NCI-H1092 (cell line): ENCODE results near the gene CFAP90.

Source experiments
- DNase-seq: peaks from one replicate; lab custom pipeline; 2025; lab: John Stamatoyannopoulos, UW

CFAP90 gene

GRCh38 chr5:7867260-7867659 lies 16.3 kb upstream of the CFAP90 start:
- no peak for DNase-seq

DNA sequence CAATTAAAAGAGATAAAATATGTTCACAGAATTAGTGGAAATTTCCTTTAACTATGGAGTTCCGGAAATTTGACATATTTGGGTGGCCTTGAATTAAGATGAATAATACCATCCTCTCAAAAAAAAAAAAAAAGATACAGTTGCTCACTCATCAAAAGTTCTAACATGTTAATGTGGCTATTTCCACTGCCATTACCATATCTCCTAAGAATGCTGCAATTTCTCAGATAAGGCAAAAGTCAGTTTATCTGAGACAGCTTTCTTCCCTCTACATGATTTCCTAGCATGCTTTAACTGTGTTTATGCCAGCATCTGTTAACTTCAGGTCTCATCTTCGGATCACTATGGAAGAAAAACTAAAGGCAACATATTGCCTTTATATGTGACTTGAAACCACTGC lies 15.3 kb upstream of the CFAP90 start:
- no peak for DNase-seq

- DNase-seq: no peak
Measured at GRCh38 chr5:7857926-7858632, 7.1 kb upstream of the CFAP90 start.

DNA sequence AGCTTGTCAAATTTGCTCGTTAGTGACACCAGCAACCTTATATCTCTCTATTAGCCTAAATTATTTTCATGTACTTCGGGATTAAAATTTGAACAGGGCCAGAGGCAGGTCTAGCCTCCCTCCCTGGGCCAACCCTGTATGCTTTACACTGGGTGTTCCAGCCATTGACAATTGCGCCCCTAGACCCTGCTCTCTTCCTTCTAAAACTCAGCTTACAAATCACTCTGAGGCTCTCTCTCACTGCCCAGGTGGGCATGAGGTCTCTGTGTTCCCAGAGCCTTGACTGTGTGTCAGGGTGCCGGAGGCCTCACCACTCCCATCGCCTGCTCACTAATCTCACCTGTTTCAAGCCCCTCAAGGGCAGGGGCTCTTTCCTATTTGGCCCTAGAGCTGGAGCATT lies 6.4 kb upstream of the CFAP90 start:
- DNase-seq: no peak

DNA sequence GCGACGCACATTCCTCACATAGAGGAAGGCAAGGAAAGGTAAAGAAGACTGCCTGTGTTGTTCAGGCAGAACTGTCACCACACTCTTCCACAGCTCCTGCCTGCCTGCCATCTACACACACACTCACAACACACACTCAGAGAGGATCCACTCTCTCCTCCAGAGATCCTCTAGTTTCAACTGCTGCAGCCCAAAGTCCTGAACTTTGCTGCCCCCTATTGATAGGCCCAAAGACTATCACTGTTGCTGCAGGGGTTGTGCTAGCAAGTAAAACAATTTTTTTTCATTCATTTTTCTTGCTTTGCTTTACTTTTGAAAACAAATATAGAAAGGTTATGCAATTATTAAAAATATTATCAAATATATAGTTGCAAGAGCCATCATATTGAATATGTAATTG lies 5.9 kb upstream of the CFAP90 start:
- DNase-seq: no peak

DNA sequence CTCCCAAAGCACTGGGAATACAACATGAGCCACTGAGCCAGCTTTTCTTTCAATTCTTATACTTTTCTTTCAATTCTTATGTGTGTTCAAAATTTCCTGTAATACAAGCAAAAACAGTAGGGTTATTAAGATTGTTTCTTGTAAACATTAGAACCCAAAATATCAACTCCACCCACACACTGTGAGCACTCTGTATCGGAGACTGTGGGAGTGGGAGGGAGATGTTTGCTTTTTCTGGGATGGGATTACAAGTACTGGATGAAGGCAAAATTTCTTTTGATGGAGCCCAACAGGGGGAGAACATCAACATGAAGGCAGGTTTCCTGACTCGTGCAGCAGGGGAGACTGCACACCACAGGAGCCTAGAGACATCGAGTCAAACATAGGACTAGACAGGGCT lies 4.7 kb upstream of the CFAP90 start:
- DNase-seq: no peak

- DNase-seq: no peak
Measured at GRCh38 chr5:7852988-7853387, 2.1 kb upstream of the CFAP90 start.

DNA sequence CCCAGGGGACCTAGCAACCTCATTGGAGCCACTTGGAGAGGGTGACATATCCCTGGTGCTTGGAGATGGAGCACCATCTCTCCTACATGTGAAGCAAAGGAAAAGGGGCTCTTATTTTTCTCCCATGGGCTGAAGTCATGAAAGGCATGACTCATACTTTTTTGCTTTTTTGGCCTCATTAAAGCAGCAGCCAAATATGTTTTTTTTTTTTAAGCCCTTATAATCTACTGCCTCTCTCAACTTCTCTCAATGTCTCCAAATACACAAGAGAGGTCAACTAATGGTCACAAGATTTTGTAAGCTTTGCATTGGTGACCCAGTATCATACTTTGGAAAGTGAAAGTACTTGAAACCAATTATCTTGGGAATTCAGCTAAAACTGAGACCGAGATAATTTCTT lies 1.6 kb upstream of the CFAP90 start:
- DNase-seq: no peak

- DNase-seq: no peak
Measured at GRCh38 chr5:7851617-7852289, 820 bp upstream of the CFAP90 start.

GRCh38 chr5:7851240-7851592 lies 283 bp upstream of the CFAP90 start:
- DNase-seq: no peak

- DNase-seq: peak; percentile 36
Measured at GRCh38 chr5:7849681-7850394, 1.1 kb downstream of the CFAP90 start.

- no peak for DNase-seq
Measured at GRCh38 chr5:7848296-7848695, 2.6 kb downstream of the CFAP90 start.

GRCh38 chr5:7846327-7846726 lies 4.6 kb downstream of the CFAP90 start:
- no peak for DNase-seq

DNA sequence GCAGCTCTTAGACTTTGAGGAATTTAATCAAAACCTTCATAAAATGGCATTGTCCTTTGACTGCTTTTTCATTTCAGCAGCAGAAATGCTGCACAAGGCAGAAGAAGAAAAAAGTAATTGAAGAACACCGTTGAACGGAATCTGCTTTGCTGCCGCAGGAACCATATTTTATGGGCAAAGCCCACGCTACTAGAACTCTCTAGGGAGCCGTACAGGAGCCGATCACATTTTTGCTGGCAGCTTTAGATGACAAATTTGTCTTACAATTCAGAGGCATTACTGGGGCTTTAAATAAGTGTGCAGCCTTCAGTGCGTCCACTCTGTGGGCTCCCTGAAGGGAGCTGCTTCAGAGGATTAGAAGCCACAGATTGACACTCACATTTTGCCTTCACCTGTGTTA lies 5.4 kb downstream of the CFAP90 start:
- DNase-seq: no peak

DNA sequence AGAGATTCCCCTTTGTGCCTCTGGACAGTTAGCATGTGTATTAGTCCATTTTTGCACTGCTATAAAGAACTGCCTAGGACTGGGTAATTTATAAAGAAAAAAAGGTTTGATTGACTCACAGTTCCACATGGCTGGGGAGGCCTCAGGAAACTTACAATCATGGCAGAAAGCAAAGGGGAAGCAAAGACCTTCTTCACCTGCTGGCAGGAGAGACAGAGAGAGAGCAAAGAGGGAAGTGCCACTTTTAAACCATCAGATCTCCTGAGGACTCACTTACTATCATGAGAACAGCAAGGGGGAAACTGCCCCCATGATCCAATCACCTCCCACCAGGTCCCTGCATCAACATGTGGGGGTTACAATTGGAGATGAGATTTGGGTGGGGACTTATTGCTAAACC lies 6.0 kb downstream of the CFAP90 start:
- DNase-seq: no peak

DNA sequence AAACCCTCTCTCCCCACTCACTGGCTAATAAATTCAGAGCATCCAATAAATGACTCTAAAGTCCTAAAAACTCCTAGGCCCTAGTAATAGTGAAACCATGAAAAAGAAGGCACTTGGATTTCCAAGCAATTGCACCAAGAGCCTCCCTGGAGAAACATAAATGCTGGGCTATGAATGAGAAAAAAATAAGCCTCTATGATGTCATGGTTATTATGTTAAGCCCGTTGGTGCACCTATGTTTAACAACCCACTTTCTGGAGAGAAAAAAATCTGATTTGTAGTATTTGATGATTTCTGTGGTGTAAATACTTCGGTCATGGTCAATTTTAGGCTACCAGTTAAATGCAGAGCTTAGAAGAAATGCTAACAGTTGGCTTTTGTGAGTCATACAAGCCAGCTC lies 8.4 kb downstream of the CFAP90 start:
- DNase-seq: no peak

DNA sequence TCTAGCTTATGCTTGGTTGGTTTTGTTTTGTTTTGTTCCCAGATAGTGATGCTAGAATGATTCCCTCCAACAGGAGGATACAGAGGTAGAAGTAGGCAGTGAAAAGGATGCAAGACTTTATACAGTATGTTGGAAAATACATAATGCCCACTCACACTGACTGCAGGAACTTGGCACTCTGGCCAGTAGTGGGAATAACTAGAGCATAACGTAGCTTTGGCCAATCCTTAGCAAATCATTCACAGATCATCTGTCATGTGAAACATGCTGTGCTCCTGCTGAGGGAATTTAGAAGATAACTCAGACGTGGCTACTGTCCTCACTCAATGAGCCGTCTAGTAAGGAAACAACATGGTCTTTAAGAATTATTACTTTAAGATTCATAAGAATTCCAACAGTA lies 13.5 kb downstream of the CFAP90 start:
- no peak for DNase-seq

- no peak for DNase-seq
Measured at GRCh38 chr5:7834982-7835381, 16.0 kb downstream of the CFAP90 start.

- peak; percentile 17 for DNase-seq
Measured at GRCh38 chr5:7828269-7828668, 22.7 kb downstream of the CFAP90 start.

- DNase-seq: no peak
Measured at GRCh38 chr5:7827610-7828009, 23.3 kb downstream of the CFAP90 start.

DNA sequence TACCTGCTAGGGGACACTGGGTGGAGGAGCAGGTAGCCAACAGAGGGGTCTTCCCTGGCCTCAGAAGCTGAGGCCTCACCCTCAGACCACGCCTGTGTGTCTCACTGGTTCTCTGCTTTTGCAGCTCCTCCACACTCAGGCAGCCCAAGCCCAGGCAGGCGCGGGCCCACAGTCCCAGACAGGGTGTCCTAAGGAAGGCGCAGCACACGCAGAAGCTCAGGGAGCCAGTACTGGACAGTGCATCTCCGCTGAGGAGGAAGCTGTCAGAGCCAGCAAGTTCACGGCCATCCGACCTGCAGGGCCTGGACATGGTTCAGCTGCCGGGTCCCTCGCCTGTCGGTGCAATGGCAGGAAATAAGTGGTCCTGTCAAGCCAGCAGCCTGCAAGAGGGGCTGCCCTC lies 25.3 kb downstream of the CFAP90 start:
- no peak for DNase-seq

GRCh38 chr5:7824995-7825394 lies 25.9 kb downstream of the CFAP90 start:
- no peak for DNase-seq

- DNase-seq: no peak
Measured at GRCh38 chr5:7823594-7823993, 27.3 kb downstream of the CFAP90 start.
